Breast epithelium (tissue), 3 donors: Measurements from ENCODE around the gene SLF2.

ENCODE experiments used
- POLR2A ChIP-seq: fragments of 450-650 bp; IDR thresholded peaks from one replicate; pipeline ENCODE4 v1.6.1; 2016; ENCODE audit warnings: antibody characterized with exemption, mild to moderate bottlenecking, moderate library complexity
- POLR2AphosphoS5 ChIP-seq, 3 donors: sonication (generic); formaldehyde crosslinking; IDR thresholded peaks; one replicate each; pipeline ENCODE4 v1.6.1; 2017; ENCODE audit warnings: antibody characterized with exemption in 3 of 3
- TF ChIP-seq, protein P1 (sequence below), 3 donors: fragments of 450-650 bp; IDR thresholded peaks; one replicate each; pipeline ENCODE4 v1.5.1; 2016 to 2017; ENCODE audit warnings: antibody characterized with exemption in 3 of 3, mild to moderate bottlenecking in 3 of 3, moderate library complexity in 3 of 3

DNA sequence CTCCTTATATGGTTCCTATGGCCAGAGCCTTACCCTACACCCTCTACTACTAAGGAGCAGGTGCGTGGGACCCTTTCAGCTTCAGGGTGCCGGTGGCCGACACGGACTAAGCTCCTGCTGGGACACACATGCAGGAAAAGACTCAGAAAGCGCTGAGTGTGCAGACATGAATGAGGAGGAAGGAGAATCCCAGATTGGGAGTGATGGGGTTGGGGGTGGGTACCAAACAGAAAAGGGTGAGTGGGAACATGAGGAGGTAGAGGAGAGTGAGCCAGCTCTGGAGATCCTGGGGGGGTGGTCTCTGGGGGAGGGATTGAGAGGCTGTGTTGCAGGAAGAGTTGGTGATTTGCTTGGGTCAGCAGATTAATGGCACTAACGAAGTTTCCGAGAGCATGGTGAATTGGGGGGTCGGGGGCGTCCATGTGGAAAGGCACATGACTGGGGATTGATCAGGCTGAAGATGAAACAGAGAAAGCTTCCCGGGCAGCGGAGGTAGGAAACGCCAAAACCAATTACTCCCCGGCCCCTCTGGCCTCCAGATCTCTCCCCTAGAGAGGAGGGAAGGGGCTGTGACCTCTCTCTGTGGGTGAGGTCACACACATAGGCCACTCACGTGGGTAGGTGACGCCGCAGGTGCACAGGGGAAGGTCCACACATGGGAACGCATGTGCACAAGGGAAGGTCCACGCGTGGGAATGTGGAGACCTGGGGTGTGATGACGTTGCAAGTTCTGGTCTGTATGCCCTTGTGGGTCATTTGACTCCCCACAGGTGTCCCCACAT, 37.9 kb upstream of the SLF2 start:
- TF ChIP-seq, protein P1, sequence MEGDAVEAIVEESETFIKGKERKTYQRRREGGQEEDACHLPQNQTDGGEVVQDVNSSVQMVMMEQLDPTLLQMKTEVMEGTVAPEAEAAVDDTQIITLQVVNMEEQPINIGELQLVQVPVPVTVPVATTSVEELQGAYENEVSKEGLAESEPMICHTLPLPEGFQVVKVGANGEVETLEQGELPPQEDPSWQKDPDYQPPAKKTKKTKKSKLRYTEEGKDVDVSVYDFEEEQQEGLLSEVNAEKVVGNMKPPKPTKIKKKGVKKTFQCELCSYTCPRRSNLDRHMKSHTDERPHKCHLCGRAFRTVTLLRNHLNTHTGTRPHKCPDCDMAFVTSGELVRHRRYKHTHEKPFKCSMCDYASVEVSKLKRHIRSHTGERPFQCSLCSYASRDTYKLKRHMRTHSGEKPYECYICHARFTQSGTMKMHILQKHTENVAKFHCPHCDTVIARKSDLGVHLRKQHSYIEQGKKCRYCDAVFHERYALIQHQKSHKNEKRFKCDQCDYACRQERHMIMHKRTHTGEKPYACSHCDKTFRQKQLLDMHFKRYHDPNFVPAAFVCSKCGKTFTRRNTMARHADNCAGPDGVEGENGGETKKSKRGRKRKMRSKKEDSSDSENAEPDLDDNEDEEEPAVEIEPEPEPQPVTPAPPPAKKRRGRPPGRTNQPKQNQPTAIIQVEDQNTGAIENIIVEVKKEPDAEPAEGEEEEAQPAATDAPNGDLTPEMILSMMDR (IDR thresholded peaks at IDR 0.05): no peak
- TF ChIP-seq POLR2A (no peak), POLR2AphosphoS5 (IDR thresholded peaks at IDR 0.05) (no peak)
